CD14-positive monocyte (primary cell): ENCODE measurements around the gene HDAC10. TPM values are rescaled to one million over a fixed set of nuclear protein-coding genes. Genes with fewer than 3 reads are reported as not detected.

ENCODE experiments used
- DNase-seq, 3 donors: peaks; one replicate each; pipeline ENCODE4 v3.0.0-alpha.2; 2011 to 2022
- H2AFZ ChIP-seq: 2 replicates; pipeline ENCODE4 v1.6.0; 2012; ENCODE audit warnings: mild to moderate bottlenecking, low read depth, low read length, inconsistent platforms; ENCODE audit not compliant: insufficient read depth, poor library complexity, severe bottlenecking
- H3K27ac ChIP-seq, 2 donors: 1 replicate in 1 of 2; 2 replicates in 1 of 2; pipeline ENCODE4 v1.5.1; 2012 to 2013; ENCODE audit warnings: low read length in 2 of 2, control low read depth in 1 of 2, inconsistent platforms in 1 of 2, low read depth in 1 of 2, mild to moderate bottlenecking in 1 of 2
- H3K27me3 ChIP-seq, 2 donors: one replicate each; pipeline versions ENCODE4 v1.6.0 to v1.6.1; 2011 to 2013; ENCODE audit warnings: low read length in 2 of 2; ENCODE audit not compliant: control insufficient read depth in 2 of 2, insufficient read depth in 2 of 2
- H3K36me3 ChIP-seq, 2 donors: replicated peaks in 1 of 2; 1 replicate in 1 of 2; 2 replicates in 1 of 2; pipeline versions ENCODE4 v1.5.1 to v1.6.1; 2012 to 2013; ENCODE audit warnings: low read length in 2 of 2, control low read depth in 1 of 2, inconsistent platforms in 1 of 2, mild to moderate bottlenecking in 1 of 2; ENCODE audit not compliant: insufficient read depth in 2 of 2, control insufficient read depth in 1 of 2
- H3K4me1 ChIP-seq, 2 donors: 1 replicate in 1 of 2; 2 replicates in 1 of 2; pipeline versions ENCODE4 v1.5.1 to v1.6.1; 2012 to 2013; ENCODE audit warnings: low read length in 2 of 2, control low read depth in 1 of 2, inconsistent platforms in 1 of 2, mild to moderate bottlenecking in 1 of 2, moderate library complexity in 1 of 2; ENCODE audit not compliant: insufficient read depth in 2 of 2, control insufficient read depth in 1 of 2
- H3K4me2 ChIP-seq: replicated peaks from 2 replicates; pipeline ENCODE3; 2012; ENCODE audit warnings: low read length, moderate library complexity, mild to moderate bottlenecking; ENCODE audit not compliant: poor library complexity, severe bottlenecking; ENCODE audit errors: extremely low read depth
- H3K4me3 ChIP-seq, 3 experiments: fragments of 200-600 bp in 1 of 3; sonication (generic) in 1 of 3; replicated peaks in 1 of 3; 1 replicate in 2 of 3; 2 replicates in 1 of 3; pipeline ENCODE4 v1.5.1; 2011 to 2013; ENCODE audit warnings: low read length in 3 of 3, mild to moderate bottlenecking in 3 of 3, control low read depth in 2 of 3, low read depth in 2 of 3, inconsistent platforms in 1 of 3, moderate library complexity in 1 of 3
- H3K79me2 ChIP-seq: 2 replicates; pipeline ENCODE4 v1.6.0; 2012; ENCODE audit warnings: mild to moderate bottlenecking, control low read depth, inconsistent platforms, low read length, moderate library complexity; ENCODE audit not compliant: insufficient read depth
- H3K9ac ChIP-seq: 2 replicates; pipeline ENCODE4 v1.6.0; 2017; ENCODE audit warnings: low read length, mild to moderate bottlenecking; ENCODE audit not compliant: insufficient read depth, poor library complexity, severe bottlenecking
- H3K9me3 ChIP-seq, 2 donors: replicated peaks in 1 of 2; 1 replicate in 1 of 2; 2 replicates in 1 of 2; pipeline versions ENCODE4 v1.5.1 to v1.6.1; 2012 to 2013; ENCODE audit warnings: low read length in 2 of 2, control low read depth in 1 of 2; ENCODE audit not compliant: control insufficient read depth in 1 of 2, insufficient read depth in 1 of 2
- H4K20me1 ChIP-seq: 2 replicates; pipeline ENCODE4 v1.6.0; 2012; ENCODE audit warnings: mild to moderate bottlenecking, low read length, control low read depth, moderate library complexity; ENCODE audit not compliant: insufficient read depth
- H3K27ac Mint-ChIP-seq, 7 donors: one replicate each; pipeline ENCODE4 v1.8.0; 2020; ENCODE audit warnings: mild to moderate bottlenecking in 7 of 7, mixed read lengths in 7 of 7, moderate library complexity in 6 of 7, inconsistent platforms in 2 of 7
- H3K27me3 Mint-ChIP-seq, 3 donors: one replicate each; pipeline ENCODE4 v1.8.0; 2021 to 2022; ENCODE audit warnings: low read depth in 3 of 3, mild to moderate bottlenecking in 3 of 3, mixed read lengths in 3 of 3, moderate library complexity in 3 of 3, inconsistent platforms in 1 of 3
- H3K36me3 Mint-ChIP-seq, 2 donors: one replicate each; pipeline ENCODE4 v1.8.0; 2020; ENCODE audit warnings: mixed read lengths in 2 of 2, inconsistent platforms in 1 of 2, mild to moderate bottlenecking in 1 of 2
- H3K4me1 Mint-ChIP-seq: one replicate; pipeline ENCODE4 v1.8.0; 2020; ENCODE audit warnings: mild to moderate bottlenecking, mixed read lengths
- H3K4me3 Mint-ChIP-seq, 2 donors: one replicate each; pipeline ENCODE4 v1.8.0; 2020; ENCODE audit warnings: mild to moderate bottlenecking in 2 of 2, mixed read lengths in 2 of 2, moderate library complexity in 1 of 2
- H3K9me3 Mint-ChIP-seq, 7 donors: one replicate each; pipeline ENCODE4 v1.8.0; 2020 to 2022; ENCODE audit warnings: mixed read lengths in 7 of 7, mild to moderate bottlenecking in 6 of 7, moderate library complexity in 6 of 7, inconsistent platforms in 2 of 7
- CTCF ChIP-seq: fragments of 200-600 bp; IDR thresholded peaks from one replicate; pipeline ENCODE4 v1.8.0; 2022; ENCODE audit warnings: antibody characterized with exemption, mild to moderate bottlenecking
- WGBS: methylation state at CpG from one replicate; pipeline ENCODE4 v1.1.5; 2013; ENCODE audit warnings: missing lambda C conversion rate; ENCODE audit not compliant: insufficient coverage; 5-methylcytosine and 5-hydroxymethylcytosine counted together
- intact Hi-C, 2 donors: fragments of 100-400 bp; cut with micrococcal nuclease; formaldehyde crosslinking; loops; one replicate each; pipeline versions ENCODE4 v1.15.0 to v1.15.1; 2023
- polyA plus RNA-seq, 3 donors: library from polyadenylated mRNA; depleted of rRNA in 1 of 3; unstranded in 2 of 3; stranded (reverse) in 1 of 3; fragments of 300-500 nt in 2 of 3; fragments of >200 nt in 1 of 3; fragmentation: Illumina TruSeq in 2 of 3; gene quantifications; 1 replicate in 2 of 3; 2 replicates in 1 of 3; pipeline ENCODE4 v1.2.3, GENCODE V29; 2012 to 2021

HDAC10 gene
- polyA plus RNA-seq, 3 donors: 9.2 to 148 (median 13.7) TPM

- WGBS: 91% methylated on average over 27 of the region's 31 CpGs
- no peaks in the 10 kb centered on the region for H4K20me1 ChIP-seq
- peaks cover 0 to 7% of the 10 kb centered on the region in 2 donors for H3K9me3 ChIP-seq
- peaks cover 9 to 20% of the 10 kb centered on the region in 2 donors for H3K4me1 ChIP-seq
- Mint-ChIP-seq H3K4me3 (no peak overlapping the region), H3K4me1 (peaks cover 10% of the 10 kb centered on the region), H3K27me3 (peaks cover 22 to 35% (median 24%) of the 10 kb centered on the region in 3 donors), H3K36me3 (no peaks in the 10 kb centered on the region), H3K9me3 (peaks cover 0 to 3% (median 0%) of the 10 kb centered on the region in 7 donors), H3K27ac (no peak overlapping the region)
- DNase-seq: no peak
- no peak overlapping the region for H3K4me2 ChIP-seq
- peaks cover 10 to 26% of the 10 kb centered on the region in 2 donors for H3K27me3 ChIP-seq
- intact Hi-C loops: no loop called here
- H2AFZ ChIP-seq: no peak overlapping the region
- no peak for TF ChIP-seq CTCF
- no peaks in the 10 kb centered on the region for H3K36me3 ChIP-seq
- no peak overlapping the region for H3K9ac ChIP-seq
- H3K79me2 ChIP-seq: no peaks in the 10 kb centered on the region
- H3K4me3 ChIP-seq: no peak overlapping the region
- no peak overlapping the region for H3K27ac ChIP-seq
These were observed 6.6 kb upstream of the HDAC10 start for GRCh38 chr22:50257451-50258360.

GRCh38 chr22:50257041-50257440 lies 6.0 kb upstream of the HDAC10 start:
- no peak overlapping the region for H3K27ac ChIP-seq
- peaks cover 6% of the 10 kb centered on the region for H3K4me1 Mint-ChIP-seq
- no peak overlapping the region for H3K9ac ChIP-seq
- TF ChIP-seq CTCF: no peak
- no peak overlapping the region for H3K4me3 ChIP-seq
- H3K9me3 ChIP-seq: peaks cover 0 to 2% of the 10 kb centered on the region in 2 donors
- H3K36me3 Mint-ChIP-seq: no peaks in the 10 kb centered on the region
- H3K27ac Mint-ChIP-seq: peak overlapping the region in 1 of 7 donors; percentile 5
- H3K4me3 Mint-ChIP-seq: no peak overlapping the region
- peaks cover 18 to 28% (median 18%) of the 10 kb centered on the region in 3 donors for H3K27me3 Mint-ChIP-seq
- H3K27me3 ChIP-seq: peaks cover 5 to 19% of the 10 kb centered on the region in 2 donors
- no peak overlapping the region for H3K4me2 ChIP-seq
- peaks cover 0 to under 1% (median 0%) of the 10 kb centered on the region in 7 donors for H3K9me3 Mint-ChIP-seq
- H4K20me1 ChIP-seq: peaks cover 4% of the 10 kb centered on the region
- peaks cover 7 to 18% of the 10 kb centered on the region in 2 donors for H3K4me1 ChIP-seq
- H3K79me2 ChIP-seq: no peaks in the 10 kb centered on the region
- WGBS: 90% methylated on average over 12 of the region's 16 CpGs
- intact Hi-C loops: no loop called here
- H3K36me3 ChIP-seq: no peaks in the 10 kb centered on the region
- DNase-seq: no peak
- no peak overlapping the region for H2AFZ ChIP-seq
